Esophagus squamous epithelium (tissue), 4 donors: ENCODE data around the gene TRIM77.
"Not testable (repeated sequence)": the region's sequence is repeated elsewhere in the genome, so short reads cannot be mapped to it uniquely, and the experiment has no call there.

Source experiments
- POLR2A ChIP-seq, 4 donors: fragments of 450-650 bp; IDR thresholded peaks; one replicate each; pipeline ENCODE4 v1.6.1; 2017; ENCODE audit warnings: antibody characterized with exemption in 4 of 4, mild to moderate bottlenecking in 4 of 4, moderate library complexity in 3 of 4
- TF ChIP-seq, protein P1 (sequence below), 6 experiments: fragments of 450-650 bp in 4 of 6; fragments of 200-600 bp in 2 of 6; sonication (generic) in 2 of 6; IDR thresholded peaks; one replicate each; pipeline ENCODE4 v1.5.1; 2016 to 2019; ENCODE audit warnings: antibody characterized with exemption in 6 of 6, mild to moderate bottlenecking in 4 of 6, moderate library complexity in 4 of 6

DNA sequence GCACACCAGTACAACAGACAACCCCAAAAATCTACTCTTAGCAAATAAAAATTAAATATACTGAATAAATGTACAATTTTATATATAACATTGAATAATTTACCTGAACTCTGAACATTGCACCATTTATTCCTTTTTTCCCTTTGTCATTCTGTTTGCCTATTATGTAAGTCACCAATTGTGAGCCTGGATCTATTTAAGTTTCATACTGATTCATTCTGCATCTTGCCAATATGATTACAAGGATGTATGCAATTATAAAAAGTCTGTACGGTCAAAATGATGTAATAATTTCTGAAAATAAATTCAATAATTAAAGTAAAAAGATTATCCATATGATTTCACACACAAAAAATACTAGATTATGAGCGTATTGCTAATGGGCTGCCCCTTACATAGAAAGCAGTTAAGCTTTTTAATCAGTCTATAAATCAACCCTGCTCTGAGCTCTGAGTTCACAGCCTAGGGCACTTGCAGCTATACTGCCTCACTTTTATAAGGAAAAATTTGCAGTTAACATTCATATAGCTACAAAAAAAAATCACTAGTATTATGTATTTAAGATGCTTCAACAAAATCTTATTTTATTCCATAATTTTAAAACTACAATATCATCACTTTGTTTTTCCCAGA lies 14.9 kb downstream of the TRIM77 start:
- TF ChIP-seq POLR2A (IDR thresholded peaks at IDR 0.05), result not testable (repeated sequence)
- TF ChIP-seq, protein P1, sequence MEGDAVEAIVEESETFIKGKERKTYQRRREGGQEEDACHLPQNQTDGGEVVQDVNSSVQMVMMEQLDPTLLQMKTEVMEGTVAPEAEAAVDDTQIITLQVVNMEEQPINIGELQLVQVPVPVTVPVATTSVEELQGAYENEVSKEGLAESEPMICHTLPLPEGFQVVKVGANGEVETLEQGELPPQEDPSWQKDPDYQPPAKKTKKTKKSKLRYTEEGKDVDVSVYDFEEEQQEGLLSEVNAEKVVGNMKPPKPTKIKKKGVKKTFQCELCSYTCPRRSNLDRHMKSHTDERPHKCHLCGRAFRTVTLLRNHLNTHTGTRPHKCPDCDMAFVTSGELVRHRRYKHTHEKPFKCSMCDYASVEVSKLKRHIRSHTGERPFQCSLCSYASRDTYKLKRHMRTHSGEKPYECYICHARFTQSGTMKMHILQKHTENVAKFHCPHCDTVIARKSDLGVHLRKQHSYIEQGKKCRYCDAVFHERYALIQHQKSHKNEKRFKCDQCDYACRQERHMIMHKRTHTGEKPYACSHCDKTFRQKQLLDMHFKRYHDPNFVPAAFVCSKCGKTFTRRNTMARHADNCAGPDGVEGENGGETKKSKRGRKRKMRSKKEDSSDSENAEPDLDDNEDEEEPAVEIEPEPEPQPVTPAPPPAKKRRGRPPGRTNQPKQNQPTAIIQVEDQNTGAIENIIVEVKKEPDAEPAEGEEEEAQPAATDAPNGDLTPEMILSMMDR (IDR thresholded peaks at IDR 0.05), result not testable (repeated sequence)
